SJSA1 (cell line): ENCODE data around the gene RHBDD1. TPM values are rescaled to one million over a fixed set of nuclear protein-coding genes. Genes with fewer than 3 reads are reported as not detected.
"Not testable (repeated sequence)": the region's sequence is repeated elsewhere in the genome, so short reads cannot be mapped to it uniquely, and the experiment has no call there.

Experiments
- DNase-seq, 2 experiments: peaks; one replicate each; pipeline ENCODE4 v3.0.0-alpha.2; 2015 to 2020; ENCODE audit warnings: low spot score in 2 of 2, low read depth in 1 of 2
- H3K27ac ChIP-seq: fragments of 250-450 bp; sonication (Bioruptor Pico); 2 replicates; pipeline ENCODE4 v1.5.1; 2020; ENCODE audit warnings: mild to moderate bottlenecking, moderate library complexity
- H3K27me3 ChIP-seq: fragments of 250-450 bp; sonication (Bioruptor Pico); replicated peaks from 2 replicates; pipeline ENCODE4 v1.5.1; 2020; ENCODE audit warnings: mild to moderate bottlenecking, moderate library complexity
- H3K36me3 ChIP-seq: fragments of 250-450 bp; sonication (Bioruptor Pico); 2 replicates; pipeline ENCODE4 v1.5.1; 2020; ENCODE audit warnings: mild to moderate bottlenecking
- H3K4me1 ChIP-seq: fragments of 250-450 bp; sonication (Bioruptor Pico); replicated peaks from 2 replicates; pipeline ENCODE4 v1.6.1; 2021; ENCODE audit warnings: mild to moderate bottlenecking
- H3K4me3 ChIP-seq: fragments of 250-450 bp; sonication (Bioruptor Pico); 2 replicates; pipeline ENCODE4 v1.5.1; 2020; ENCODE audit warnings: mild to moderate bottlenecking
- H3K9me3 ChIP-seq: fragments of 250-450 bp; sonication (Bioruptor Pico); replicated peaks from 2 replicates; pipeline ENCODE4 v1.5.1; 2020; ENCODE audit warnings: mild to moderate bottlenecking
- total RNA-seq: library from RNA; depleted of rRNA; stranded (reverse); fragments of >200 nt; shearing (Covaris generic); gene quantifications from 2 replicates; pipeline ENCODE4 v1.2.3, GENCODE V29; 2014

RHBDD1 gene
- total RNA-seq, 1 experiment from 2014 or later: 10.1 TPM

- not testable (repeated sequence) for H3K27ac ChIP-seq, DNase-seq, H3K27me3 ChIP-seq, H3K4me1 ChIP-seq, H3K36me3 ChIP-seq, H3K4me3 ChIP-seq, H3K9me3 ChIP-seq
These were observed 7.1 kb downstream of the RHBDD1 start for GRCh38 chr2:226843001-226843400.

DNA sequence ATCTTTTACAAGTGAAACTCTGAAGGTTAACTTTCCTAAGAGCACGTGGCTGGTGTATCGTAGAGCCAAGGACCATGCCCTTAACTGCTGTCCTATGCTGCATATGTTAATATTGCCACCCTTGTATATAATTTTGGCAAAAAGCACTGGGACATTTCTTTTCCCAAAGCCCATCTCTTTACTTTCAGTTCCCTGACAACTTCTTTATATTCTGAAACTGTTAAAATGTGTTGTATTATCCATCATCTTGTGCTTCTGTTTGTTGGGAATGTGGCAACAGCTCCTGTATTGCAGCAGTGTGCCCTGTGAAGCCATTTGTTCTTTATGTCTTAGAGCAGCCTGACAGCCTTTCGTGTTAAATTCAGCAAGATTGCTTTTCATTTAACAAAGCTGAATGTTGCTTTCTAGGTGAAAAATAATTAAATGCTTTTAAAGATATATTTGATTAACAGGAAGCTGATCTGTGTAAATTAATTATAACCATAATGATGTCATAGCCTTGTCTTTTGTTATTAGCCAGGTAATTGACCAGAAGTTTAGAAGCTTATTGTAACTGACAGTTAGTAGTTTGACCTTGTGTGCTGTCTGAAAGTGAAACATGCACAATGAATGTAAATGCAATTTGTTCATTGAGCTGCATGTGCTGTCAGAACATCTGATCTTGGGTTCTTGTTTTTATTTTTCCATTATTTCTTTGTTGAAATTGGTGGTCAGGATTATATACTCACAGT is 9.7 kb downstream of the RHBDD1 start:
- DNase-seq: no peak
- no peaks in the 10 kb centered on the region; the same call in 1 of the 2 replicates for H3K36me3 ChIP-seq
- no peak overlapping the region for H3K4me3 ChIP-seq
- H3K27ac ChIP-seq: no peak overlapping the region
- H3K27me3 ChIP-seq: no peaks in the 10 kb centered on the region
- no peaks in the 10 kb centered on the region for H3K4me1 ChIP-seq
- H3K9me3 ChIP-seq: 0 out of 2 replicates have a peak, but pooled peaks cover 2% of the 10 kb centered on the region

GRCh38 chr2:226847090-226847489 is 11.2 kb downstream of the RHBDD1 start:
- Histone ChIP-seq H3K9me3 (0 out of 2 replicates have a peak, but pooled peaks cover 2% of the 10 kb centered on the region), H3K4me3 (no peak overlapping the region), H3K4me1 (no peaks in the 10 kb centered on the region), H3K27ac (no peak overlapping the region), H3K36me3 (no peaks in the 10 kb centered on the region; the same call in 1 of the 2 replicates), H3K27me3 (no peaks in the 10 kb centered on the region)
- no peak for DNase-seq

- H3K27ac ChIP-seq: no peak overlapping the region
- H3K9me3 ChIP-seq: 0 out of 2 replicates have a peak, but pooled peaks cover under 1% of the 10 kb centered on the region
- no peaks in the 10 kb centered on the region for H3K4me1 ChIP-seq
- no peak overlapping the region for H3K4me3 ChIP-seq
- H3K36me3 ChIP-seq: no peaks in the 10 kb centered on the region; the same call in 1 of the 2 replicates
- DNase-seq: no peak
- H3K27me3 ChIP-seq: no peaks in the 10 kb centered on the region
These were observed 11.7 kb downstream of the RHBDD1 start for GRCh38 chr2:226847511-226847910.

- no peaks in the 10 kb centered on the region for H3K36me3 ChIP-seq
- no peak for DNase-seq
- no peak overlapping the region for H3K4me3 ChIP-seq
- no peaks in the 10 kb centered on the region for H3K9me3 ChIP-seq
- H3K4me1 ChIP-seq: no peaks in the 10 kb centered on the region
- no peaks in the 10 kb centered on the region for H3K27me3 ChIP-seq
- no peak overlapping the region for H3K27ac ChIP-seq
These were observed 13.5 kb downstream of the RHBDD1 start for GRCh38 chr2:226849349-226849748.

DNA sequence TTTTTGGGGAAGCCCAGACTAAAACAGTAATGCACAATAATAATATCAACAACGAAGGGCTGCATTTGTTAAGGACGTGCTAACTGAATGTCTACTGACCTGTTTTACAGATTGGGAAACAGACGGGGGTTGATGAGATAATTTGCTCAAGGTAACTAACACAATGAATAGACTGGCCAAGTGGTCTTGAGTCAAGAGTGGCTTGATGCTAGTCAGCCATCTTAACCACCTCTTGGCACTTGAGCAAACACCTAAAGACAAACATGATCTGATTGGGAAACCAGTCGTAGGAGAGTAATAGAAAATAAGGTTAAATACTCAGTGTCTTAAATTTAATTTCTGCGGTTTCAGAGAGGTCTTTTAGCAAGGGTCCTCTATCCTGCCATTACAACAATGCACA is 14.2 kb downstream of the RHBDD1 start:
- H3K27ac ChIP-seq: no peak overlapping the region
- DNase-seq: no peak
- no peaks in the 10 kb centered on the region for H3K36me3 ChIP-seq
- no peak overlapping the region for H3K4me3 ChIP-seq
- no peaks in the 10 kb centered on the region for H3K4me1 ChIP-seq
- no peaks in the 10 kb centered on the region for H3K9me3 ChIP-seq
- no peaks in the 10 kb centered on the region for H3K27me3 ChIP-seq

DNA sequence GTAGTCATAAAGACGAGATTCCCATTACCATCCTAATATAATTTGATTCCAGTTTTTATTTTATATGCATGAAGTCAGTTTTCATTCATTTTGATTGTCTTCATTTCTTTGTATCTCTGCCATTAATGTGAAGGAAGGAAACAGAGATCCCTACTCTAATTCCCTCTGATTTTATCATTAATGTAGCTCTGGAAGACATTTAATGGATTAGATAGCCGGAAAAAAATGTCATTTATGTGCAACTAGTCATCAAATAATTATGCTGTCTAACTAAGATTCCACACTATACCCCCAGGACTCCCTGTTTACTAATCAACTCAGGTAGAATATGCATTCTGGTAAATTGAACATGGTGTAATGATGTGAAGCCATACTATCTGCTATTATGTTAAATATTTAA is 19.9 kb downstream of the RHBDD1 start:
- no peak overlapping the region for H3K4me3 ChIP-seq
- H3K4me1 ChIP-seq: no peaks in the 10 kb centered on the region
- DNase-seq: no peak

GRCh38 chr2:226860087-226860486 is 24.2 kb downstream of the RHBDD1 start:
- peaks cover 7% of the 10 kb centered on the region for H3K4me1 ChIP-seq
- no peak for DNase-seq
- H3K27me3 ChIP-seq: no peaks in the 10 kb centered on the region
- H3K9me3 ChIP-seq: no peaks in the 10 kb centered on the region
- peaks cover 2% of the 10 kb centered on the region; the same call in 1 of the 2 replicates for H3K36me3 ChIP-seq
- H3K4me3 ChIP-seq: no peak overlapping the region
- no peak overlapping the region for H3K27ac ChIP-seq

More for the DNA sequence above, 19.9 kb downstream of the RHBDD1 start:
- Histone ChIP-seq H3K27me3 (no peaks in the 10 kb centered on the region), H3K36me3 (no peaks in the 10 kb centered on the region), H3K27ac (no peak overlapping the region), H3K9me3 (no peaks in the 10 kb centered on the region)

DNA sequence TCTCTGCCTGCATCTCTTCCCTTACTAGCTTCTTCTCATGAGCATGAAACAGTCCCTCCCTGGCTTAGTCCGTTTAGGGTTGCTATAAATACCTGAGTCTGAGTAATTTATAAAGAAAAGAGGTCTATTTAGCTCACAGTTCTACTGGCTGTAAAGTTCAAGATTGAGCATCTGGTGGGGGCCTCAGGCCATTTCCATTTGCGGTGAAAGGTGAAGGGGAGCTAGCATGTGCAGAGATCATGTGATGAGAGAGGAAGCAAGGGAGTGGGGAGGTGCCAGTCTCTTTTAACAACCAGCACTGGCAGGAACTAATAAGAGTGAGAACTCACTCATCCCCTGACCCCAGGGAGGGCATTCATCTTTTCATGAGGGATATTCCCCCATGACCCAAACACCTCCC is 26.8 kb downstream of the RHBDD1 start:
- H3K27ac ChIP-seq: no peak overlapping the region
- no peaks in the 10 kb centered on the region for H3K27me3 ChIP-seq
- peaks cover 9% of the 10 kb centered on the region; the same call in 1 of the 2 replicates for H3K36me3 ChIP-seq
- no peak overlapping the region for H3K4me3 ChIP-seq
- peaks cover 7% of the 10 kb centered on the region for H3K4me1 ChIP-seq
- no peak for DNase-seq
- H3K9me3 ChIP-seq: no peaks in the 10 kb centered on the region; the same call in 1 of the 2 replicates

DNA sequence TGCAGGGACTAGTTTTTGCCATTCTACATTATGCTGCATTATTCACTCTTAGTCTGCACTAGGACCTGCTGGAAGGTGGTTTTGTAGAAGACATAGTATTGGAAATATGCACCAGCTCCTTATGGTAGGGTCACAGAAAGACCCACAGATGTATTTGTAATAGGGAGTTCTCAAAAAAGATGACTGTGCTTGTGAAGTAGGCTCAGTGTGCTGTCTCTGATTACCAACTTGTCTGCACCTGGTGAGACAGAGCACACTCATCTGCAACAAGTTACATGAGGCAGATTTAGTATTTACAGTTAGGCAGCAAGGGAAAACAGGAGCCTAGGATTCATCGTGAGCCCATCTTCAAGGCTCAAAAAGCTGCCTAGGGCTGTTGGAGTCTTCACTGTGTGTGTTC is 29.4 kb downstream of the RHBDD1 start:
- peaks cover 9% of the 10 kb centered on the region; the same call in 1 of the 2 replicates for H3K36me3 ChIP-seq
- no peak overlapping the region for H3K27ac ChIP-seq
- no peak for DNase-seq
- H3K4me3 ChIP-seq: no peak overlapping the region
- H3K27me3 ChIP-seq: no peaks in the 10 kb centered on the region
- peaks cover 7% of the 10 kb centered on the region for H3K4me1 ChIP-seq
- H3K9me3 ChIP-seq: no peaks in the 10 kb centered on the region; the same call in 1 of the 2 replicates

DNA sequence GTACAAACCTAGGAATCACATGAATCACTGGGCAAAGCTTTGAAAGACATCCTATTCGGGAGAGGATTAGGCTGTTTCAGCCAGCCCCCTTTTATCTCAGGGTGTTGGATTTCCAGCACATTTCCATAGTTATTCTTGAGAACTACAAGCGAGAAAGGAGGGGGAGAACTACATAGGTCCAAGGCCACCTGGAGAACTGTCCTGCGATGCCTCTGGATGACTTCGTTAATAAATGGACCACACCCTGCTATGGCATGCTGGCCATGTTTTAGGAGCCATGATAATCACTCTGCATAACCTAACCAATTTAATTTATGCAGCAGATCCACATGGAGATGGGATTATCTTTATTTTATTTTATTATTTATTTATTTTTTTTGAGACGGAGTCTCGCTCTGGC is 29.9 kb downstream of the RHBDD1 start:
- Histone ChIP-seq H3K27ac (no peak overlapping the region), H3K4me3 (no peak overlapping the region), H3K27me3 (no peaks in the 10 kb centered on the region), H3K4me1 (peaks cover 7% of the 10 kb centered on the region), H3K36me3 (peaks cover 9% of the 10 kb centered on the region; the same call in 1 of the 2 replicates), H3K9me3 (no peaks in the 10 kb centered on the region; the same call in 1 of the 2 replicates)
- DNase-seq: no peak

- no peak for DNase-seq
- H3K27ac ChIP-seq: no peak overlapping the region
- no peaks in the 10 kb centered on the region for H3K27me3 ChIP-seq
These were observed 32.7 kb downstream of the RHBDD1 start for GRCh38 chr2:226868331-226869162.

DNA sequence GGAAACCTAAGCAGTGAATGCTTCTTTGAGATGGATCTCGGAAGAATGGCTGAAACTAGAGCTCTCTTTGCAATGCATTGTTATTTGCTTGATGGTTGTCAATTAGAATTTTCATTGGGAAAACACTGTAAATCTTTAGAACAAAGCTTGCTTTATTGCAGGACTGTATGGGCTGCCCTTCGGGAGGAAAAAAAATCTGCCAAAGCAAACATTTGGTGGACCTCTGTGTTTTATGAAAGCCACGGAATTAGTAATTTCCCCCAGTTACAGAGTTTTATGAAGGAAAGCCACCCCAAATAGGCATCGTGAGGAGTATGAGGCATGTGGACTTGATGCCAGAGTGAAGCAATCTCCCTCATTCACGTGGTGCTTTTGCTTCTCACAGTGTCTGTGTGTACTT is 33.5 kb downstream of the RHBDD1 start:
- no peaks in the 10 kb centered on the region; the same call in 1 of the 2 replicates for H3K9me3 ChIP-seq
- no peak for DNase-seq
- no peak overlapping the region for H3K27ac ChIP-seq
- H3K4me3 ChIP-seq: no peak overlapping the region
- 0 out of 2 replicates have a peak, but pooled peaks cover 4% of the 10 kb centered on the region for H3K4me1 ChIP-seq
- H3K36me3 ChIP-seq: peaks cover 9% of the 10 kb centered on the region; the same call in 1 of the 2 replicates
- H3K27me3 ChIP-seq: no peaks in the 10 kb centered on the region

More at GRCh38 chr2:226868331-226869162, 32.7 kb downstream of the RHBDD1 start:
- Histone ChIP-seq H3K4me3 (no peak overlapping the region), H3K9me3 (no peaks in the 10 kb centered on the region; the same call in 1 of the 2 replicates), H3K4me1 (peaks cover 4% of the 10 kb centered on the region), H3K36me3 (peaks cover 9% of the 10 kb centered on the region; the same call in 1 of the 2 replicates)
